Sigmoid colon (tissue), 4 donors: Measurements from ENCODE around the gene IRAG1.

Experiments
- POLR2A ChIP-seq, 2 donors: fragments of 450-650 bp; IDR thresholded peaks; one replicate each; pipeline ENCODE4 v1.6.1; 2016; ENCODE audit warnings: antibody characterized with exemption in 2 of 2, mild to moderate bottlenecking in 2 of 2, moderate library complexity in 2 of 2
- POLR2AphosphoS5 ChIP-seq, 4 donors: sonication (generic); formaldehyde crosslinking; IDR thresholded peaks; one replicate each; pipeline ENCODE4 v1.6.1; 2017; ENCODE audit warnings: antibody characterized with exemption in 4 of 4
- TF ChIP-seq, protein P1 (sequence below), 4 experiments: fragments of 450-650 bp in 3 of 4; fragments of 200-600 bp in 1 of 4; IDR thresholded peaks; one replicate each; pipeline ENCODE4 v1.5.1; 2016 to 2019; ENCODE audit warnings: antibody characterized with exemption in 4 of 4, mild to moderate bottlenecking in 3 of 4, moderate library complexity in 2 of 4

GRCh38 chr11:10722307-10722706 is 28.8 kb upstream of the IRAG1 start:
- TF ChIP-seq, protein P1, sequence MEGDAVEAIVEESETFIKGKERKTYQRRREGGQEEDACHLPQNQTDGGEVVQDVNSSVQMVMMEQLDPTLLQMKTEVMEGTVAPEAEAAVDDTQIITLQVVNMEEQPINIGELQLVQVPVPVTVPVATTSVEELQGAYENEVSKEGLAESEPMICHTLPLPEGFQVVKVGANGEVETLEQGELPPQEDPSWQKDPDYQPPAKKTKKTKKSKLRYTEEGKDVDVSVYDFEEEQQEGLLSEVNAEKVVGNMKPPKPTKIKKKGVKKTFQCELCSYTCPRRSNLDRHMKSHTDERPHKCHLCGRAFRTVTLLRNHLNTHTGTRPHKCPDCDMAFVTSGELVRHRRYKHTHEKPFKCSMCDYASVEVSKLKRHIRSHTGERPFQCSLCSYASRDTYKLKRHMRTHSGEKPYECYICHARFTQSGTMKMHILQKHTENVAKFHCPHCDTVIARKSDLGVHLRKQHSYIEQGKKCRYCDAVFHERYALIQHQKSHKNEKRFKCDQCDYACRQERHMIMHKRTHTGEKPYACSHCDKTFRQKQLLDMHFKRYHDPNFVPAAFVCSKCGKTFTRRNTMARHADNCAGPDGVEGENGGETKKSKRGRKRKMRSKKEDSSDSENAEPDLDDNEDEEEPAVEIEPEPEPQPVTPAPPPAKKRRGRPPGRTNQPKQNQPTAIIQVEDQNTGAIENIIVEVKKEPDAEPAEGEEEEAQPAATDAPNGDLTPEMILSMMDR (IDR thresholded peaks at IDR 0.05) = no peak
- TF ChIP-seq POLR2A (IDR thresholded peaks at IDR 0.05) (no peak), POLR2AphosphoS5 (IDR thresholded peaks at IDR 0.05) (no peak)
